CD4-positive, alpha-beta memory T cell (primary cell): ENCODE measurements around the gene JUN. TPM values are rescaled to one million over a fixed set of nuclear protein-coding genes. Genes with fewer than 3 reads are reported as not detected.
A peak's percentile ranks its signal among the peaks of the same experiment; 100 is the strongest.

Experiments used
- CTCF ChIA-PET: fragments of 350-600 bp; sonication (Branson Sonifier 250); formaldehyde crosslinking; loops from one replicate; lab custom pipeline; 2021; ENCODE audit warnings: inconsistent platforms; ENCODE audit not compliant: partially characterized antibody; lab: Charles Lee
- POLR2A ChIA-PET: fragments of 350-600 bp; sonication (Branson Sonifier 250); formaldehyde crosslinking; loops from one replicate; lab custom pipeline; 2021; ENCODE audit not compliant: partially characterized antibody; lab: Charles Lee
- DNase-seq, 5 donors: peaks; one replicate each; pipeline versions ENCODE4 v3.0.0 to v3.0.0-alpha.2; 2020 to 2022; ENCODE audit warnings: mixed read lengths in 1 of 5
- H3K27ac ChIP-seq: one replicate; pipeline ENCODE4 v1.7.0; 2013; ENCODE audit warnings: low read depth, low read length
- H3K27me3 ChIP-seq: 2 replicates; pipeline ENCODE4 v1.7.0; 2013; ENCODE audit warnings: mild to moderate bottlenecking, low read length, moderate library complexity; ENCODE audit not compliant: insufficient read depth
- H3K36me3 ChIP-seq: 2 replicates; pipeline ENCODE4 v1.7.0; 2013; ENCODE audit warnings: mild to moderate bottlenecking, low read length, moderate library complexity; ENCODE audit not compliant: insufficient read depth
- H3K4me1 ChIP-seq: 2 replicates; pipeline ENCODE4 v1.7.0; 2013; ENCODE audit warnings: mild to moderate bottlenecking, low read length, moderate library complexity; ENCODE audit not compliant: insufficient read depth
- H3K4me3 ChIP-seq, 2 donors: one replicate each; pipeline ENCODE4 v1.7.0; 2013; ENCODE audit warnings: low read length in 2 of 2, mild to moderate bottlenecking in 1 of 2
- H3K9me3 ChIP-seq, 2 donors: one replicate each; pipeline ENCODE4 v1.7.0; 2013; ENCODE audit warnings: low read length in 2 of 2, control low read depth in 1 of 2; ENCODE audit not compliant: control insufficient read depth in 1 of 2
- H3K27ac Mint-ChIP-seq, 7 donors: one replicate each; pipeline ENCODE4 v1.8.0; 2020 to 2021; ENCODE audit warnings: mixed read lengths in 7 of 7, mild to moderate bottlenecking in 6 of 7, inconsistent platforms in 3 of 7, moderate library complexity in 3 of 7
- H3K27me3 Mint-ChIP-seq, 2 donors: one replicate each; pipeline ENCODE4 v1.8.0; 2020 to 2021; ENCODE audit warnings: mixed read lengths in 2 of 2
- H3K36me3 Mint-ChIP-seq, 2 donors: one replicate each; pipeline ENCODE4 v1.8.0; 2020 to 2021; ENCODE audit warnings: mixed read lengths in 2 of 2, inconsistent platforms in 1 of 2, mild to moderate bottlenecking in 1 of 2
- H3K4me1 Mint-ChIP-seq, 4 donors: one replicate each; pipeline ENCODE4 v1.8.0; 2020 to 2021; ENCODE audit warnings: mixed read lengths in 4 of 4, mild to moderate bottlenecking in 1 of 4
- H3K4me3 Mint-ChIP-seq, 8 donors: one replicate each; pipeline ENCODE4 v1.8.0; 2020 to 2021; ENCODE audit warnings: mixed read lengths in 8 of 8, mild to moderate bottlenecking in 7 of 8, moderate library complexity in 6 of 8, inconsistent platforms in 3 of 8
- H3K9me3 Mint-ChIP-seq, 8 donors: one replicate each; pipeline ENCODE4 v1.8.0; 2020 to 2021; ENCODE audit warnings: mixed read lengths in 8 of 8, mild to moderate bottlenecking in 5 of 8, inconsistent platforms in 3 of 8, moderate library complexity in 1 of 8
- intact Hi-C: fragments of 100-400 bp; cut with micrococcal nuclease; formaldehyde crosslinking; loops from one replicate; pipeline ENCODE4 v1.15.1; 2023
- polyA plus RNA-seq, 2 donors: library from polyadenylated mRNA; unstranded; fragments of 300-500 nt; fragmentation: Illumina TruSeq; gene quantifications; one replicate each; pipeline ENCODE4 v1.2.3, GENCODE V29; 2021
- total RNA-seq, 2 experiments: library from RNA; stranded (reverse); gene quantifications; one replicate each; pipeline ENCODE4 v1.2.3, GENCODE V29; 2021

JUN gene
- total and polyA plus RNA-seq, 4 experiments from 2014 or later, result 19.0 to 56.7 (median 29.7) TPM

GRCh38 chr1:58778385-58779000, 5.4 kb downstream of the JUN start:
- H3K9me3 ChIP-seq, result no peaks in the 10 kb centered on the region
- intact Hi-C loops, result no loop called here

GRCh38 chr1:58774027-58774426, 9.8 kb downstream of the JUN start:
- H3K36me3 Mint-ChIP-seq, result no peaks in the 10 kb centered on the region
- peak overlapping the region in 1 of 7 donors; percentile 25 for H3K27ac Mint-ChIP-seq
- no peaks in the 10 kb centered on the region for H3K9me3 Mint-ChIP-seq
- ChIA-PET POLR2A (interaction anchor here (0.6 to 2.6 kb wide), 4 partner anchors 8 to 115 kb away, joined by 3 to 21 read pairs (median 4); partner anchors contain the start of gene JUN), CTCF (interaction anchor here (2.6 to 3.2 kb wide), 2 partner anchors 11 to 925 kb away, joined by 11 to 20 read pairs; no protein-coding TSS in a partner anchor)
- H3K27ac ChIP-seq, result no peak overlapping the region
- intact Hi-C loops, result no loop called here
- no peaks in the 10 kb centered on the region for H3K9me3 ChIP-seq
- H3K4me3 Mint-ChIP-seq, result no peak overlapping the region
- H3K4me3 ChIP-seq, result no peak overlapping the region
- peaks cover 6% of the 10 kb centered on the region for H3K4me1 ChIP-seq
- no peaks in the 10 kb centered on the region for H3K27me3 ChIP-seq
- no peaks in the 10 kb centered on the region for H3K36me3 ChIP-seq
- H3K27me3 Mint-ChIP-seq, result no peaks in the 10 kb centered on the region
- no peak for DNase-seq
- peaks cover 0 to 11% (median 8%) of the 10 kb centered on the region in 4 donors for H3K4me1 Mint-ChIP-seq

More at GRCh38 chr1:58778385-58779000, 5.4 kb downstream of the JUN start:
- Mint-ChIP-seq H3K4me1 (peaks cover 10 to 18% (median 14%) of the 10 kb centered on the region in 4 donors), H3K4me3 (peak overlapping the region in 1 of 8 donors; percentile 12), H3K9me3 (peaks cover 0 to 17% (median 0%) of the 10 kb centered on the region in 8 donors), H3K27me3 (peaks cover 0 to 3% of the 10 kb centered on the region in 2 donors), H3K27ac (peak overlapping the region in 1 of 7 donors; percentile 2), H3K36me3 (peaks cover 0 to 9% of the 10 kb centered on the region in 2 donors)
- Histone ChIP-seq H3K27me3 (no peaks in the 10 kb centered on the region), H3K27ac (no peak overlapping the region), H3K36me3 (no peaks in the 10 kb centered on the region), H3K4me1 (peaks cover 24% of the 10 kb centered on the region), H3K4me3 (no peak overlapping the region)
- DNase-seq, result no peak
- ChIA-PET POLR2A (no interaction called here), CTCF (interaction anchor here (0.7 to 2.2 kb wide), 5 partner anchors 9 to 981 kb away, joined by 3 to 7 read pairs (median 3); no protein-coding TSS in a partner anchor)

GRCh38 chr1:58773406-58773840, 10.4 kb downstream of the JUN start:
- H3K27ac ChIP-seq, result no peak overlapping the region
- POLR2A ChIA-PET, result interaction anchor here (0.6 to 2.6 kb wide), 4 partner anchors 9 to 114 kb away, joined by 3 to 21 read pairs (median 4); partner anchors contain the start of gene JUN
- H3K4me1 Mint-ChIP-seq, result peaks cover 0 to 11% (median 8%) of the 10 kb centered on the region in 4 donors

GRCh38 chr1:58769809-58770320, 14.0 kb downstream of the JUN start:
- ChIA-PET POLR2A (no interaction called here), CTCF (interaction anchor here (0.6 to 3.8 kb wide), 5 partner anchors 9 to 18 kb away, joined by 4 to 24 read pairs (median 5); no protein-coding TSS in a partner anchor)
- Histone ChIP-seq H3K27ac (no peak overlapping the region), H3K4me3 (no peak overlapping the region), H3K9me3 (no peaks in the 10 kb centered on the region), H3K36me3 (no peaks in the 10 kb centered on the region), H3K4me1 (peaks cover 6% of the 10 kb centered on the region), H3K27me3 (no peaks in the 10 kb centered on the region)
- peaks cover 0 to 11% (median 8%) of the 10 kb centered on the region in 4 donors for H3K4me1 Mint-ChIP-seq
- H3K9me3 Mint-ChIP-seq, result no peaks in the 10 kb centered on the region
- H3K27ac Mint-ChIP-seq, result no peak overlapping the region
- H3K27me3 Mint-ChIP-seq, result peaks cover 1 to 2% of the 10 kb centered on the region in 2 donors
- DNase-seq, result no peak
- intact Hi-C loops, result loop anchor here (1.0 kb wide), 1 partner anchor 30 kb away; no protein-coding TSS in a partner anchor
- no peaks in the 10 kb centered on the region for H3K36me3 Mint-ChIP-seq
- no peak overlapping the region for H3K4me3 Mint-ChIP-seq

More at GRCh38 chr1:58773406-58773840, 10.4 kb downstream of the JUN start:
- Mint-ChIP-seq H3K9me3 (no peaks in the 10 kb centered on the region), H3K36me3 (no peaks in the 10 kb centered on the region), H3K4me3 (peak overlapping the region in 1 of 8 donors; percentile 28), H3K27me3 (no peaks in the 10 kb centered on the region), H3K27ac (no peak overlapping the region)
- Histone ChIP-seq H3K27me3 (no peaks in the 10 kb centered on the region), H3K4me3 (no peak overlapping the region), H3K36me3 (no peaks in the 10 kb centered on the region), H3K9me3 (no peaks in the 10 kb centered on the region), H3K4me1 (peaks cover 6% of the 10 kb centered on the region)
- intact Hi-C loops, result no loop called here
- DNase-seq, result peak in 1 of 5 donors; percentile 16
- CTCF ChIA-PET, result interaction anchor here (1.2 to 3.2 kb wide), 4 partner anchors 9 to 926 kb away, joined by 3 to 20 read pairs (median 11); no protein-coding TSS in a partner anchor

GRCh38 chr1:58768971-58769808, 14.7 kb downstream of the JUN start:
- Mint-ChIP-seq H3K9me3 (no peaks in the 10 kb centered on the region), H3K4me1 (peaks cover 0 to 11% (median 8%) of the 10 kb centered on the region in 4 donors), H3K4me3 (no peak overlapping the region), H3K27ac (no peak overlapping the region), H3K36me3 (no peaks in the 10 kb centered on the region), H3K27me3 (peaks cover 1 to 2% of the 10 kb centered on the region in 2 donors)
- DNase-seq, result no peak
- Histone ChIP-seq H3K4me3 (no peak overlapping the region), H3K9me3 (no peaks in the 10 kb centered on the region), H3K27ac (no peak overlapping the region), H3K27me3 (no peaks in the 10 kb centered on the region), H3K4me1 (peaks cover 6% of the 10 kb centered on the region), H3K36me3 (no peaks in the 10 kb centered on the region)
- ChIA-PET POLR2A (interaction anchor here (0.9 kb wide), 1 partner anchor 15 kb away, joined by 3 read pairs; the partner anchor contains the start of gene JUN), CTCF (interaction anchor here (0.9 to 3.8 kb wide), 8 partner anchors 10 to 930 kb away, joined by 3 to 24 read pairs (median 4); no protein-coding TSS in a partner anchor)
- intact Hi-C loops, result loop anchor here (1.0 kb wide), 1 partner anchor 29 kb away; no protein-coding TSS in a partner anchor

- CTCF ChIA-PET, result interaction anchor here (0.8 to 3.8 kb wide), 13 partner anchors 10 to 931 kb away, joined by 3 to 24 read pairs (median 3); no protein-coding TSS in a partner anchor
- Mint-ChIP-seq H3K36me3 (no peaks in the 10 kb centered on the region), H3K27me3 (peaks cover 2 to 4% of the 10 kb centered on the region in 2 donors), H3K9me3 (no peaks in the 10 kb centered on the region), H3K4me1 (peaks cover 0 to 5% (median 5%) of the 10 kb centered on the region in 4 donors), H3K4me3 (peak overlapping the region in 1 of 8 donors; percentile 23), H3K27ac (no peak overlapping the region)
- Histone ChIP-seq H3K27ac (no peak overlapping the region), H3K27me3 (no peaks in the 10 kb centered on the region), H3K36me3 (no peaks in the 10 kb centered on the region), H3K4me1 (peaks cover 1% of the 10 kb centered on the region), H3K9me3 (no peaks in the 10 kb centered on the region), H3K4me3 (no peak overlapping the region)
- DNase-seq, result no peak
- POLR2A ChIA-PET, result interaction anchor here (0.6 kb wide), 1 partner anchor 247 kb away, joined by 3 read pairs; no protein-coding TSS in a partner anchor
- intact Hi-C loops, result no loop called here
Measured at GRCh38 chr1:58768191-58768731, 15.6 kb downstream of the JUN start.
